Measurements from ENCODE around the gene HIGD2A.

Gene HIGD2A

DNA sequence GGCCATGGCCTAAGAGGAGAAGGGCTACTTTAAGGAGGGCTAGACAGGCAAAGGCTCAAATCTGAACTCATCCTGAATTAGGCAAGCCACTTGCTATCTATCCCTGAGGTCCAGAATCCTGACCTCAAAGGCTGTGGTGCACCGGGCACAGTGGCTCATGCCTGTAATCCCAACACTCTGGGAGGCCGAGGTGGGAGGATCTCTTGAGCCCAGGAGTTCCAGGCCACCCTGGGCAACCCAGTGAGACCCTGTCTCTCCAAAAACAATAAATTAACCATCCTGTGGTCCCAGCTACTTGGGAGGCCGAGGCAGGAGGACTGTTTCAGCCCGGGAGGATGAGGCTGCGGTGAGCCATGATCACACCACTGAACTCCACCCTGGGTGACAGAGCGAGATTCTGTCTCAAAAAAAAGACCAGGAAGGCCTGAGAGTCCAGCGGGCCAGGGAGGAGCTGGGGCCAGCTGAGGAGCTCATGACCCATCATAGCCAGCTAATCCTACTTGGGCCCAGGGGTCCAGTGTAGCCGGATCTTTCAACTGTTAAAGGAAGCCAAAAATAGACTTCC, 4.1 kb upstream of the HIGD2A start:
- Histone ChIP-seq H3K9me3 (ENCODE audit: control insufficient read depth in 5 of 5, low read length in 5 of 5) (no peaks in the 10 kb centered on the region), H3K4me1 (ENCODE audit: control insufficient read depth in 5 of 5, insufficient read depth in 5 of 5, low read length in 5 of 5) (peaks cover 5 to 42% (median 31%) of the 10 kb centered on the region in 5 donors), H3K36me3 (ENCODE audit: control insufficient read depth in 5 of 5, insufficient read depth in 5 of 5, low read length in 5 of 5) (peaks cover 2 to 38% (median 34%) of the 10 kb centered on the region in 5 donors), H3K4me3 (ENCODE audit: low read depth in 1 of 5, low read length in 5 of 5) (no peak overlapping the region), H3K27ac (ENCODE audit: low read depth, low read length) (no peak overlapping the region), H3K9ac (ENCODE audit: low read length in 5 of 5) (peak overlapping the region in 1 of 5 donors; percentile 14), H3K27me3 (ENCODE audit: control insufficient read depth in 5 of 5, insufficient read depth in 4 of 5, low read length in 5 of 5) (no peaks in the 10 kb centered on the region)

DNA sequence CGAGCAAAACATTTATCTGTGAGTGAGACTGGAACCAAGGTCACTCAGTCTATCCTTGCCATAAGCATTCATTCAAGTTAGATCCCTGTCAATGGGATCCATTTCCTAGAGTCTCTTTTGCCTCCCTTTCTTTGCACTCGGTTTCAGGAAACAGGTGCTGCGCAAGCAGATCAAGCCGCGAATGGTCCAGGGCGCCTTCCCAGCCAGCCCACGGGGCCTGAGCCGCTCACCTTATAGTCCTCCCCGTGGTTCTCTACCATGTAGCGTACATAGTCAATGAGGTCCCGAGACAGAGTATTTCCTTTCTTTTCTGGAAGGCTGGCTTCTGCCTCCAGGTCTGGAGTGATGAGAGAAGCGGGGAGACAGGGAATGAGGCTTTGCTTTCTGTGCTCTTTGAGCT, 3.6 kb upstream of the HIGD2A start:
- Histone ChIP-seq H3K9ac (ENCODE audit: low read length in 5 of 5) (peak overlapping the region in 1 of 5 donors; percentile 14), H3K27ac (ENCODE audit: low read depth, low read length) (no peak overlapping the region), H3K4me3 (ENCODE audit: low read depth in 1 of 5, low read length in 5 of 5) (no peak overlapping the region), H3K27me3 (ENCODE audit: control insufficient read depth in 5 of 5, insufficient read depth in 4 of 5, low read length in 5 of 5) (no peaks in the 10 kb centered on the region), H3K9me3 (ENCODE audit: control insufficient read depth in 5 of 5, low read length in 5 of 5) (no peaks in the 10 kb centered on the region), H3K4me1 (ENCODE audit: control insufficient read depth in 5 of 5, insufficient read depth in 5 of 5, low read length in 5 of 5) (peaks cover 5 to 46% (median 34%) of the 10 kb centered on the region in 5 donors), H3K36me3 (ENCODE audit: control insufficient read depth in 5 of 5, insufficient read depth in 5 of 5, low read length in 5 of 5) (peaks cover 2 to 38% (median 34%) of the 10 kb centered on the region in 5 donors)

DNA sequence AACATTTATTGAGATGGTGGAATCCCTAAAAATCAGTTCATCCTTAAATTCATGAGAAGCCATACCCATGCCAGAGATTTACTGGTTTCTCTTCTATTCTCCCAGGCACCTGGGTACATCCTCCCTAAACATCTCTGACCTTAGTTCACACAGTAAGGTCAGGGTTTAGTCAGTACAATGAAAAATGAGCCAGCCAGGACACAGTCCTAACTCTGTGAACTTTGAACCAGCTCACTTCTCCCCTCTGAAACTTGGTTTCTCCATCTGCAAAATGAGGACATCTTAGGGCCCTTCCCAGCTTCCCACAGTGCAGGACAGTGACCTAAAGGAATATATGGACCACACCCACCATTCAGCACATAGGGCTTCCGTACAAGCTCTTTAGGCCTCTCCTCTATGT, 2.1 kb upstream of the HIGD2A start:
- H3K4me1 ChIP-seq (ENCODE audit: control insufficient read depth in 5 of 5, insufficient read depth in 5 of 5, low read length in 5 of 5), result peaks cover 5 to 40% (median 27%) of the 10 kb centered on the region in 5 donors
- no peaks in the 10 kb centered on the region for H3K27me3 ChIP-seq (ENCODE audit: control insufficient read depth in 5 of 5, insufficient read depth in 4 of 5, low read length in 5 of 5)
- H3K36me3 ChIP-seq (ENCODE audit: control insufficient read depth in 5 of 5, insufficient read depth in 5 of 5, low read length in 5 of 5), result peaks cover 2 to 48% (median 39%) of the 10 kb centered on the region in 5 donors
- no peak overlapping the region for H3K4me3 ChIP-seq (ENCODE audit: low read depth in 1 of 5, low read length in 5 of 5)
- no peaks in the 10 kb centered on the region for H3K9me3 ChIP-seq (ENCODE audit: control insufficient read depth in 5 of 5, low read length in 5 of 5)
- no peak overlapping the region for H3K9ac ChIP-seq (ENCODE audit: low read length in 5 of 5)
- H3K27ac ChIP-seq (ENCODE audit: low read depth, low read length), result no peak overlapping the region

DNA sequence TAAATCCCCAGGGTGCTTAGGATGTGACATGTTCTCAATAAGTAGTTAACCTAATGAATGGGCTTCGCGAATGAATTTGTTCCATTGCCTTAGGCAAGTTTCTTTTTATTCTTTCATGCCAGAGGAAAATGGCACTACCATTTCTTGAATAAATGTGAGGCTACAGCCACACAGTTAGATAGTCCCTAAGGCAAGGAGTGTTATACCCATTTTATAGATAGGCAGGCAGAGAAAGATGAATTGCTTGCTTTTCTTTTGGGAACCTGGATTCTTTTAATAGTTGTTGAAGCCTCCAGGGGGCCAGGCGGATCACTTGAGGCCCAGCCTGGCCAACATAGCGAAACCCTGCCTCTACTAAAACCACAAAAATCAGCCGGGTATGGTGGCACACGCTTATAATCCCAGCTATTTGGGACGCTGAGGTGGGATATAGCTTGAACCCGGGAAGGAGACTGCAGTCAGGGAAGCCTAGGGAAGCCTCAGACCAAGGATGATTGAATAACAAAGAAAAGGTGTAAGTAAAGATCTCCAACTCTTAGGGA, 1.1 kb upstream of the HIGD2A start:
- Histone ChIP-seq H3K9me3 (ENCODE audit: control insufficient read depth in 5 of 5, low read length in 5 of 5) (no peaks in the 10 kb centered on the region), H3K27ac (ENCODE audit: low read depth, low read length) (no peak overlapping the region), H3K36me3 (ENCODE audit: control insufficient read depth in 5 of 5, insufficient read depth in 5 of 5, low read length in 5 of 5) (peaks cover 2 to 51% (median 43%) of the 10 kb centered on the region in 5 donors), H3K9ac (ENCODE audit: low read length in 5 of 5) (peak overlapping the region; percentile 82 to 96 (median 89)), H3K4me1 (ENCODE audit: control insufficient read depth in 5 of 5, insufficient read depth in 5 of 5, low read length in 5 of 5) (peaks cover 1 to 30% (median 21%) of the 10 kb centered on the region in 5 donors), H3K4me3 (ENCODE audit: low read depth in 1 of 5, low read length in 5 of 5) (peak overlapping the region; percentile 84 to 96 (median 93)), H3K27me3 (ENCODE audit: control insufficient read depth in 5 of 5, insufficient read depth in 4 of 5, low read length in 5 of 5) (no peaks in the 10 kb centered on the region)

DNA sequence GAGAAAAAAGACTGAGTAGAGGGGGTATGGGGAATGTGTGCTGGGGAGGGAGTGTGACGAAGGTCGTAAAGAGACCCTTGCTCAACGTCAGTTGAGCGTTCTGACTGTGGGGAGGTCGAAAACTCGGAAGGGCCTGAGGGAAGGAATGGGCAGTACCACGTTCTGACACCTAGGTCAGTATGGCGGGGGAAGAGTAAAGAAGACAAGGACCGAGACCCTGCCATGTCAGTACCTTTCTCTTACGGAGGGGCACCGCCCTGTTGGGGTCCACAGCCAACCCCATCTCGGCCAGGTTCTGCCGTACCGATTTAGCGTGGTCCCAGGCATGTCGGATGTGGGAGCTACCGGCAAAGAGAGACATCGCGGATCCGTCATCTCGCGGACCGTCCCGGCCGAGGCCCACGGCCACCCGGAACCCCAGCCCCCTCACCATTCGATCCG, 528 bp upstream of the HIGD2A start:
- Histone ChIP-seq H3K36me3 (ENCODE audit: control insufficient read depth in 5 of 5, insufficient read depth in 5 of 5, low read length in 5 of 5) (peaks cover 2 to 51% (median 45%) of the 10 kb centered on the region in 5 donors), H3K9me3 (ENCODE audit: control insufficient read depth in 5 of 5, low read length in 5 of 5) (no peaks in the 10 kb centered on the region), H3K27me3 (ENCODE audit: control insufficient read depth in 5 of 5, insufficient read depth in 4 of 5, low read length in 5 of 5) (no peaks in the 10 kb centered on the region), H3K9ac (ENCODE audit: low read length in 5 of 5) (peak overlapping the region; percentile 82 to 96 (median 89)), H3K4me1 (ENCODE audit: control insufficient read depth in 5 of 5, insufficient read depth in 5 of 5, low read length in 5 of 5) (peaks cover 1 to 30% (median 21%) of the 10 kb centered on the region in 5 donors), H3K4me3 (ENCODE audit: low read depth in 1 of 5, low read length in 5 of 5) (peak overlapping the region; percentile 84 to 96 (median 93)), H3K27ac (ENCODE audit: low read depth, low read length) (peak overlapping the region; percentile 94)

DNA sequence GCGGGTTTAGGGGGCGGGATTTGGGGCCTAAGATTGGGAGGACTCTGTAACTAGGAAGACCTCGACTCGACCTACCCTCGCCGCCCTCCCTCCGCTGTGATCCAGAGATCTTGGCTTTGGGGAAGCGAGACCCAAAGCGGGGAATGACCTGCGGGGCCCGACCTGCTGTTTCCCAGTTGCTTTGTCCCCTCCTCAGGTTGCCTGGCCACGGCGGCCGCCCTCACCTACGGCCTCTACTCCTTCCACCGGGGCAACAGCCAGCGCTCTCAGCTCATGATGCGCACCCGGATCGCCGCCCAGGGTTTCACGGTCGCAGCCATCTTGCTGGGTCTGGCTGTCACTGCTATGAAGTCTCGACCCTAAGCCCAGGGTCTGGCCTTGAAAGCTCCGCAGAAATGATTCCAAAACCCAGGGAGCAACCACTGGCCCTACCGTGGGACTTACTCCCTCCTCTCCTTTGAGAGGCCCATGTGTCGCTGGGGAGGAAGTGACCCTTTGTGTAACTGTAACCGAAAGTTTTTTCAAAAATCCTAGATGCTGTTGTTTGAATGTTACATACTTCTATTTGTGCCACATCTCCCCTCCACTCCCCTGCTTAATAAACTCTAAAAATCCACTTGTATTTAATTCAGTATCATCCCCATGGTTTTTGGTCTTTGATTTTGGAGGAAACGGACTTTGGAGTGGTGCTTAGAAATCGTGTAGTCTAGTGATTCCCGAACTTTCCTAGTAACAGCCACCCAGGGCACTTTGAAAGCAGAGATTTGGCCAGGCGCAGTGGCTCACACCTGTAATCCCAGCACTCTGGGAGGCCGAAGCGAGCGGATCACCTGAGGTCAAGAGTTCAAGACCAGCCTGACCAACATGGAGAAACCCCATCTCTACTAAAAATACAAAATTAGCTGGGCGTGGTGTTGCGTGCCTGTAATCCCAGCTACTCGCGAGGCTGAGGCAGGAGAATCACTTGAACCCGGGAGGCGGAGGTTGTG, 878 bp downstream of the HIGD2A start:
- H3K4me1 ChIP-seq (ENCODE audit: control insufficient read depth in 5 of 5, insufficient read depth in 5 of 5, low read length in 5 of 5), result peaks cover 1 to 27% (median 21%) of the 10 kb centered on the region in 5 donors
- H3K27me3 ChIP-seq (ENCODE audit: control insufficient read depth in 5 of 5, insufficient read depth in 4 of 5, low read length in 5 of 5), result no peaks in the 10 kb centered on the region
- H3K9ac ChIP-seq (ENCODE audit: low read length in 5 of 5), result peak overlapping the region; percentile 63 to 89 (median 80)
- peak overlapping the region; percentile 94 for H3K27ac ChIP-seq (ENCODE audit: low read depth, low read length)
- no peaks in the 10 kb centered on the region for H3K9me3 ChIP-seq (ENCODE audit: control insufficient read depth in 5 of 5, low read length in 5 of 5)
- H3K36me3 ChIP-seq (ENCODE audit: control insufficient read depth in 5 of 5, insufficient read depth in 5 of 5, low read length in 5 of 5), result peaks cover 2 to 49% (median 44%) of the 10 kb centered on the region in 5 donors
- H3K4me3 ChIP-seq (ENCODE audit: low read depth in 1 of 5, low read length in 5 of 5), result peak overlapping the region; percentile 84 to 96 (median 93)

DNA sequence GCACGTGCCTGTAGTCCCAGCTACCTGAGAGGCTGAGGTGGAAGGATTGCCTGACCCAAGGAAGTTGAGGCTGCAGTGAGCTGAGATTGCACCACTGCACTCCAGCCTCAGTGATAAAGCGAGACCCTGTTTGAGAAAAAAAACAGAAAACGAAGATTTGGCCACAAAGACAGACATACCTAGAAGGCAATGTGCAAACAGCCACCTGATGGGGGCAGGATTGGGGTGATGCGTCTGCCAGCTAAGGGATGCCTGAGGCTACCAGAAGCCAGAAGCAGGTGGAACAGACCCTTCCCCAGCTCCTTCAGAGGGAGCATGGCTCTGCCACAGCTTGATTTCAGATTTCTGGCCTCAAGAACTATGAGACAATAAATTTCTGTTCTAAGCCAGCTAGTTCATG, 2.9 kb downstream of the HIGD2A start:
- no peak overlapping the region for H3K9ac ChIP-seq (ENCODE audit: low read length in 5 of 5)
- H3K4me1 ChIP-seq (ENCODE audit: control insufficient read depth in 5 of 5, insufficient read depth in 5 of 5, low read length in 5 of 5), result peaks cover 1 to 32% (median 23%) of the 10 kb centered on the region in 5 donors
- H3K27ac ChIP-seq (ENCODE audit: low read depth, low read length), result no peak overlapping the region
- H3K36me3 ChIP-seq (ENCODE audit: control insufficient read depth in 5 of 5, insufficient read depth in 5 of 5, low read length in 5 of 5), result peaks cover 0 to 55% (median 43%) of the 10 kb centered on the region in 5 donors
- H3K9me3 ChIP-seq (ENCODE audit: control insufficient read depth in 5 of 5, low read length in 5 of 5), result no peaks in the 10 kb centered on the region
- H3K4me3 ChIP-seq (ENCODE audit: low read depth in 1 of 5, low read length in 5 of 5), result no peak overlapping the region
- H3K27me3 ChIP-seq (ENCODE audit: control insufficient read depth in 5 of 5, insufficient read depth in 4 of 5, low read length in 5 of 5), result no peaks in the 10 kb centered on the region

DNA sequence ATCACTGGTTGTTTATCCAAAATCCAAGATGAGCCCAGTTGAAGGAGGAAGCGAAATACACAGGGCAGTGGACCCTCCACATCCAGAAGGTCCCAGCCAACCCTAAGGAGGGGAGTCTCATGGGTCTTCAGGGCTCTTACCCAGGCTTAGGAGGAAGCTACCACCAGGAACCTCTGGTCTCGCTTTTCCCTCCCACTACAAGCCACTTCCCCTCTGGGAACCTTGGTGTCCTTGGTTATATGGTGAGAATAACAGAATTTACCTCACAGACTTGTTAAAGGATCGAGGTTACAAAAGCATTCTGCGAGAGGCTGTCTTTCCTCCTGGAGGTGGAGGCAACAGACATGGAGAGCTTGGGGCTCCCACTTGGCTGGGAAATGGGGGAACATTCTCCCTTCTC, 3.4 kb downstream of the HIGD2A start:
- Histone ChIP-seq H3K9ac (ENCODE audit: low read length in 5 of 5) (no peak overlapping the region), H3K4me3 (ENCODE audit: low read depth in 1 of 5, low read length in 5 of 5) (no peak overlapping the region), H3K27me3 (ENCODE audit: control insufficient read depth in 5 of 5, insufficient read depth in 4 of 5, low read length in 5 of 5) (no peaks in the 10 kb centered on the region), H3K9me3 (ENCODE audit: control insufficient read depth in 5 of 5, low read length in 5 of 5) (no peaks in the 10 kb centered on the region), H3K36me3 (ENCODE audit: control insufficient read depth in 5 of 5, insufficient read depth in 5 of 5, low read length in 5 of 5) (peaks cover 0 to 61% (median 47%) of the 10 kb centered on the region in 5 donors), H3K27ac (ENCODE audit: low read depth, low read length) (no peak overlapping the region), H3K4me1 (ENCODE audit: control insufficient read depth in 5 of 5, insufficient read depth in 5 of 5, low read length in 5 of 5) (peaks cover 1 to 29% (median 22%) of the 10 kb centered on the region in 5 donors)

DNA sequence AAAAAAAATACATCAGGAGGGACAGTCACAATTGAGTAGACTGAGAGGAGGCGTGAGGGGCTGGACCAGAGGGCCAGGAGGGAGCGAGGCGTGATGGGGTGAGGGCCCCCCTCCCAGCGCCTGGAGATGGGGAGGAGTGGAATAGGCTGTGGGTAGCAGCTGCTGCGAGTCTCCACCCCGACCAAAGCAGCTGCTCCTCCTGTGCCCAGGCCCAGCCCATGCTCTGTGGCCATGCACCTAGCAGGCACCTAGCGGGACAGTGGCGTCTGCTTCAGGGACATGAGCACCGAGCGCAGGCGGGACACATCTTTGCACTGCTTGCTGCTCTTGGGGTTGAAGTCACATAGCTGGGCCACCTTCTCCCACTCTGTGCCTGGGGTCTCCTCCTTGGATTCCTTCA, 4.0 kb downstream of the HIGD2A start:
- H3K27me3 ChIP-seq (ENCODE audit: control insufficient read depth in 5 of 5, insufficient read depth in 4 of 5, low read length in 5 of 5), result no peaks in the 10 kb centered on the region
- H3K9ac ChIP-seq (ENCODE audit: low read length in 5 of 5), result no peak overlapping the region
- H3K27ac ChIP-seq (ENCODE audit: low read depth, low read length), result no peak overlapping the region
- H3K4me3 ChIP-seq (ENCODE audit: low read depth in 1 of 5, low read length in 5 of 5), result no peak overlapping the region
- H3K4me1 ChIP-seq (ENCODE audit: control insufficient read depth in 5 of 5, insufficient read depth in 5 of 5, low read length in 5 of 5), result peaks cover 1 to 24% (median 17%) of the 10 kb centered on the region in 5 donors
- peaks cover 0 to 64% (median 51%) of the 10 kb centered on the region in 5 donors for H3K36me3 ChIP-seq (ENCODE audit: control insufficient read depth in 5 of 5, insufficient read depth in 5 of 5, low read length in 5 of 5)
- H3K9me3 ChIP-seq (ENCODE audit: control insufficient read depth in 5 of 5, low read length in 5 of 5), result no peaks in the 10 kb centered on the region

Measured in subcutaneous abdominal adipose tissue (tissue), 5 donors.